ENCODE measurements around the gene PELI3. TPM values are rescaled to one million over a fixed set of nuclear protein-coding genes. Genes with fewer than 3 reads are reported as not detected.

PELI3 gene
- polyA plus RNA-seq, 3 donors, result 11.3 to 13.2 (median 12.6) TPM

- Mint-ChIP-seq H3K27me3 (ENCODE audit: low read depth in 3 of 3) (peaks cover 0 to 3% (median 0%) of the 10 kb centered on the region in 3 donors), H3K9me3 (no peaks in the 10 kb centered on the region), H3K4me1 (peaks cover 17% of the 10 kb centered on the region), H3K4me3 (no peak overlapping the region), H3K27ac (no peak overlapping the region), H3K36me3 (peaks cover 42 to 65% of the 10 kb centered on the region in 2 donors)
- Histone ChIP-seq H3K4me3 (replicated peaks in 1 of 3; ENCODE audit: low read depth in 2 of 3, low read length in 3 of 3) (no peak overlapping the region), H3K9ac (ENCODE audit: insufficient read depth, low read length, poor library complexity, severe bottlenecking) (no peak overlapping the region), H2AFZ (ENCODE audit: insufficient read depth, low read depth, low read length, poor library complexity, severe bottlenecking) (no peak overlapping the region), H3K27ac (ENCODE audit: low read depth in 1 of 2, low read length in 2 of 2) (no peak overlapping the region), H3K79me2 (ENCODE audit: insufficient read depth, low read length) (no peaks in the 10 kb centered on the region), H3K36me3 (replicated peaks in 1 of 2; ENCODE audit: control insufficient read depth in 1 of 2, insufficient read depth in 2 of 2, low read length in 2 of 2) (peaks cover 9 to 49% of the 10 kb centered on the region in 2 donors), H3K27me3 (ENCODE audit: control insufficient read depth in 2 of 2, insufficient read depth in 2 of 2, low read length in 2 of 2) (no peaks in the 10 kb centered on the region), H3K4me1 (ENCODE audit: control insufficient read depth in 1 of 2, insufficient read depth in 2 of 2, low read length in 2 of 2) (peaks cover 12 to 14% of the 10 kb centered on the region in 2 donors), H3K9me3 (replicated peaks in 1 of 2; ENCODE audit: control insufficient read depth in 1 of 2, insufficient read depth in 1 of 2, low read length in 2 of 2) (no peaks in the 10 kb centered on the region), H4K20me1 (ENCODE audit: insufficient read depth, low read length) (peaks cover 27% of the 10 kb centered on the region), H3K4me2 (replicated peaks; ENCODE audit: extremely low read depth, low read length, poor library complexity, severe bottlenecking) (no peak overlapping the region)
- no peak for TF ChIP-seq CTCF (IDR thresholded peaks at IDR 0.05)
- intact Hi-C loops (cut with micrococcal nuclease), result no loop called here
- no peak for DNase-seq
- 95% methylated on average over 5 of the region's 9 CpGs for WGBS (ENCODE audit: insufficient coverage)
Measured at GRCh38 chr11:66472054-66472453, 5.3 kb downstream of the PELI3 start.

GRCh38 chr11:66473167-66473566 lies 6.5 kb downstream of the PELI3 start:
- Mint-ChIP-seq H3K27me3 (ENCODE audit: low read depth in 3 of 3) (peaks cover 0 to 3% (median 0%) of the 10 kb centered on the region in 3 donors), H3K36me3 (peaks cover 42 to 64% of the 10 kb centered on the region in 2 donors), H3K4me3 (no peak overlapping the region), H3K27ac (no peak overlapping the region), H3K9me3 (no peaks in the 10 kb centered on the region), H3K4me1 (peaks cover 8% of the 10 kb centered on the region)
- Histone ChIP-seq H3K4me2 (replicated peaks; ENCODE audit: extremely low read depth, low read length, poor library complexity, severe bottlenecking) (no peak overlapping the region), H3K79me2 (ENCODE audit: insufficient read depth, low read length) (no peaks in the 10 kb centered on the region), H3K9me3 (replicated peaks in 1 of 2; ENCODE audit: control insufficient read depth in 1 of 2, insufficient read depth in 1 of 2, low read length in 2 of 2) (no peaks in the 10 kb centered on the region), H3K36me3 (replicated peaks in 1 of 2; ENCODE audit: control insufficient read depth in 1 of 2, insufficient read depth in 2 of 2, low read length in 2 of 2) (peaks cover 9 to 49% of the 10 kb centered on the region in 2 donors), H3K4me1 (ENCODE audit: control insufficient read depth in 1 of 2, insufficient read depth in 2 of 2, low read length in 2 of 2) (peaks cover 2 to 3% of the 10 kb centered on the region in 2 donors), H3K9ac (ENCODE audit: insufficient read depth, low read length, poor library complexity, severe bottlenecking) (no peak overlapping the region), H3K4me3 (replicated peaks in 1 of 3; ENCODE audit: low read depth in 2 of 3, low read length in 3 of 3) (no peak overlapping the region), H3K27me3 (ENCODE audit: control insufficient read depth in 2 of 2, insufficient read depth in 2 of 2, low read length in 2 of 2) (no peaks in the 10 kb centered on the region), H2AFZ (ENCODE audit: insufficient read depth, low read depth, low read length, poor library complexity, severe bottlenecking) (no peak overlapping the region), H4K20me1 (ENCODE audit: insufficient read depth, low read length) (peaks cover 19% of the 10 kb centered on the region), H3K27ac (ENCODE audit: low read depth in 1 of 2, low read length in 2 of 2) (no peak overlapping the region)
- no peak for TF ChIP-seq CTCF (IDR thresholded peaks at IDR 0.05)
- no peak for DNase-seq
- intact Hi-C loops (cut with micrococcal nuclease), result no loop called here
- WGBS (ENCODE audit: insufficient coverage), result 93% methylated on average over 4 of the region's 11 CpGs
